ENCODE results near the gene MAML1. TPM values are rescaled to one million over a fixed set of nuclear protein-coding genes. Genes with fewer than 3 reads are reported as not detected.

Gene MAML1
- total and polyA plus RNA-seq, 2 donors (not counting 1 experiment from before 2014, with no cell fraction given), result 12.0 to 50.6 TPM

GRCh38 chr5:179724163-179724562 is 8.5 kb upstream of the MAML1 start:
- DNase-seq (no peak), ATAC-seq (ENCODE audit: low read depth) (no peak)
- peaks cover 0 to 85% of the 10 kb centered on the region in 2 experiments for H3K36me3 ChIP-seq (replicated peaks in 1 of 2; ENCODE audit: control extremely low read depth in 1 of 2, control insufficient read depth in 1 of 2, extremely low read depth in 1 of 2, insufficient read depth in 2 of 2, low read length in 1 of 2)
- H3K9ac ChIP-seq (ENCODE audit: low read length), result no peak overlapping the region
- H3K4me3 Mint-ChIP-seq, result no peak overlapping the region
- no peak overlapping the region for H2AFZ ChIP-seq (ENCODE audit: insufficient read depth, low read depth, low read length, poor library complexity, severe bottlenecking)
- H3K27me3 Mint-ChIP-seq, result no peaks in the 10 kb centered on the region
- no peaks in the 10 kb centered on the region for H4K20me1 ChIP-seq (ENCODE audit: control insufficient read depth, insufficient read depth, low read length, poor library complexity, severe bottlenecking)
- H3K79me2 ChIP-seq (ENCODE audit: control insufficient read depth, insufficient read depth, low read length), result peaks cover 14% of the 10 kb centered on the region
- POLR2A ChIA-PET, result no interaction called here
- no peak for TF ChIP-seq EZH2 (IDR thresholded peaks at IDR 0.05; ENCODE audit: borderline replicate concordance, insufficient read depth, low read depth, low read length, poor library complexity, severe bottlenecking)
- no peaks in the 10 kb centered on the region for H3K9me3 ChIP-seq (ENCODE audit: control extremely low read depth in 1 of 3, control insufficient read depth in 2 of 3, insufficient read depth in 1 of 3, low read length in 2 of 3)
- intact Hi-C loops (cut with micrococcal nuclease), result no loop called here
- H3K27ac Mint-ChIP-seq, result no peak overlapping the region
- CTCF ChIA-PET, result no interaction called here
- H3K4me3 ChIP-seq (ENCODE audit: control extremely low read depth in 1 of 5, extremely low read depth in 1 of 5, insufficient read depth in 1 of 5, low read depth in 2 of 5, low read length in 4 of 5), result no peak overlapping the region
- WGBS (ENCODE audit: insufficient coverage), result 100% methylated on average over 1 of the region's 4 CpGs
- H3K4me1 Mint-ChIP-seq, result peaks cover 5% of the 10 kb centered on the region
- H3K9me3 Mint-ChIP-seq (ENCODE audit: insufficient read depth), result no peaks in the 10 kb centered on the region
- no peak overlapping the region for H3K4me2 ChIP-seq (replicated peaks; ENCODE audit: low read depth, low read length, poor library complexity, severe bottlenecking)
- no peaks in the 10 kb centered on the region for H3K4me1 ChIP-seq (ENCODE audit: control insufficient read depth in 2 of 2, insufficient read depth in 2 of 2, low read length in 2 of 2)
- H3K27me3 ChIP-seq (replicated peaks in 1 of 4; ENCODE audit: control extremely low read depth in 1 of 4, control insufficient read depth in 3 of 4, insufficient read depth in 4 of 4, low read length in 3 of 4), result no peaks in the 10 kb centered on the region
- no peak overlapping the region for H3K27ac ChIP-seq (ENCODE audit: low read length in 2 of 2)

- peaks cover 0 to 70% of the 10 kb centered on the region in 2 experiments for H3K36me3 ChIP-seq (replicated peaks in 1 of 2; ENCODE audit: control extremely low read depth in 1 of 2, control insufficient read depth in 1 of 2, extremely low read depth in 1 of 2, insufficient read depth in 2 of 2, low read length in 1 of 2)
- Mint-ChIP-seq H3K4me3 (no peak overlapping the region), H3K27me3 (no peaks in the 10 kb centered on the region), H3K9me3 (ENCODE audit: insufficient read depth) (no peaks in the 10 kb centered on the region), H3K4me1 (peaks cover 14% of the 10 kb centered on the region), H3K27ac (no peak overlapping the region)
- H2AFZ ChIP-seq (ENCODE audit: insufficient read depth, low read depth, low read length, poor library complexity, severe bottlenecking), result no peak overlapping the region
- ChIA-PET POLR2A (no interaction called here), CTCF (no interaction called here)
- H3K27ac ChIP-seq (ENCODE audit: low read length in 2 of 2), result peak overlapping the region in 1 of 2 donors; percentile 20
- H3K79me2 ChIP-seq (ENCODE audit: control insufficient read depth, insufficient read depth, low read length), result peaks cover 4% of the 10 kb centered on the region
- DNase-seq (no peak), ATAC-seq (ENCODE audit: low read depth) (no peak)
- H3K4me1 ChIP-seq (ENCODE audit: control insufficient read depth in 2 of 2, insufficient read depth in 2 of 2, low read length in 2 of 2), result peaks cover 6% of the 10 kb centered on the region in 2 donors
- H3K4me2 ChIP-seq (replicated peaks; ENCODE audit: low read depth, low read length, poor library complexity, severe bottlenecking), result no peak overlapping the region
- no peak overlapping the region for H3K4me3 ChIP-seq (ENCODE audit: control extremely low read depth in 1 of 5, extremely low read depth in 1 of 5, insufficient read depth in 1 of 5, low read depth in 2 of 5, low read length in 4 of 5)
- no peak for TF ChIP-seq EZH2 (IDR thresholded peaks at IDR 0.05; ENCODE audit: borderline replicate concordance, insufficient read depth, low read depth, low read length, poor library complexity, severe bottlenecking)
- TF ChIP-seq CTCF (IDR thresholded peaks at IDR 0.05), result no peak
- H4K20me1 ChIP-seq (ENCODE audit: control insufficient read depth, insufficient read depth, low read length, poor library complexity, severe bottlenecking), result no peaks in the 10 kb centered on the region
- H3K9ac ChIP-seq (ENCODE audit: low read length), result no peak overlapping the region
- H3K27me3 ChIP-seq (replicated peaks in 1 of 4; ENCODE audit: control extremely low read depth in 1 of 4, control insufficient read depth in 3 of 4, insufficient read depth in 4 of 4, low read length in 3 of 4), result no peaks in the 10 kb centered on the region
- WGBS (ENCODE audit: insufficient coverage), result 100% methylated on average over 4 of the region's 6 CpGs
- intact Hi-C loops (cut with micrococcal nuclease), result no loop called here
- no peaks in the 10 kb centered on the region for H3K9me3 ChIP-seq (ENCODE audit: control extremely low read depth in 1 of 3, control insufficient read depth in 2 of 3, insufficient read depth in 1 of 3, low read length in 2 of 3)
Measured at GRCh38 chr5:179727106-179727505, 5.5 kb upstream of the MAML1 start.

Data from B cell (primary cell).